Measurements from ENCODE around the gene SMTNL2. TPM values are rescaled to one million over a fixed set of nuclear protein-coding genes. Genes with fewer than 3 reads are reported as not detected.

The SMTNL2 gene
- total RNA-seq, 4 donors from 2014 or later = 0.44 to 0.81 (median 0.67) TPM

DNA sequence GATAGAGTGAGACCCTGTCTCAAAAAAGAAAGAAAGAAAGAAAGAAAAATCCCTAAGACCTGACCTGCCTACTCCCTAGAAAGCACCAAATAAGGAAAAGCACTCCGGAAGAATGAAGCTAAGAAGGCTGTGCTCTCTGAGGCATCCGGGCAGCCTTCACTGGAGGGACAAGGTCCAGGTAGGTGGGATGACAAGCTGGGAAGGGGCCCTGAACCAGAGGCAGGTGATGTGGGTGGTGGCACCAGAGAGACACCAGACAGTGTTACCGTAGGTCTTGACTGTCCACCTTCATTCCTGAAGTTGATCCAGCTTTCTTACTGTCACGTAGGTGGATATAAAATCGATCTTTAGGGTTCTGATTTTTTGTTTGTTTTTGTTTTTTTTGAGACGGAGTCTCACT, 26.3 kb downstream of the SMTNL2 start:
- peaks cover 4 to 5% of the 10 kb centered on the region in 2 donors for H3K4me1 ChIP-seq
- no peak for DNase-seq
- no peaks in the 10 kb centered on the region for H3K27me3 ChIP-seq
- H3K27ac ChIP-seq = no peak overlapping the region
- H3K9me3 ChIP-seq = no peaks in the 10 kb centered on the region
- no peak overlapping the region for H3K4me3 ChIP-seq (replicated peaks in 1 of 3)
- WGBS, 2 donors = 84 to 87% methylated on average over 6 of the region's 6 CpGs
- H3K36me3 ChIP-seq = no peaks in the 10 kb centered on the region
- TF ChIP-seq, protein P1, sequence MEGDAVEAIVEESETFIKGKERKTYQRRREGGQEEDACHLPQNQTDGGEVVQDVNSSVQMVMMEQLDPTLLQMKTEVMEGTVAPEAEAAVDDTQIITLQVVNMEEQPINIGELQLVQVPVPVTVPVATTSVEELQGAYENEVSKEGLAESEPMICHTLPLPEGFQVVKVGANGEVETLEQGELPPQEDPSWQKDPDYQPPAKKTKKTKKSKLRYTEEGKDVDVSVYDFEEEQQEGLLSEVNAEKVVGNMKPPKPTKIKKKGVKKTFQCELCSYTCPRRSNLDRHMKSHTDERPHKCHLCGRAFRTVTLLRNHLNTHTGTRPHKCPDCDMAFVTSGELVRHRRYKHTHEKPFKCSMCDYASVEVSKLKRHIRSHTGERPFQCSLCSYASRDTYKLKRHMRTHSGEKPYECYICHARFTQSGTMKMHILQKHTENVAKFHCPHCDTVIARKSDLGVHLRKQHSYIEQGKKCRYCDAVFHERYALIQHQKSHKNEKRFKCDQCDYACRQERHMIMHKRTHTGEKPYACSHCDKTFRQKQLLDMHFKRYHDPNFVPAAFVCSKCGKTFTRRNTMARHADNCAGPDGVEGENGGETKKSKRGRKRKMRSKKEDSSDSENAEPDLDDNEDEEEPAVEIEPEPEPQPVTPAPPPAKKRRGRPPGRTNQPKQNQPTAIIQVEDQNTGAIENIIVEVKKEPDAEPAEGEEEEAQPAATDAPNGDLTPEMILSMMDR (IDR thresholded peaks at IDR 0.05) = no peak
- no peak for TF ChIP-seq POLR2A (IDR thresholded peaks at IDR 0.05)
- intact Hi-C loops (cut with DNase I) = no loop called here

DNA sequence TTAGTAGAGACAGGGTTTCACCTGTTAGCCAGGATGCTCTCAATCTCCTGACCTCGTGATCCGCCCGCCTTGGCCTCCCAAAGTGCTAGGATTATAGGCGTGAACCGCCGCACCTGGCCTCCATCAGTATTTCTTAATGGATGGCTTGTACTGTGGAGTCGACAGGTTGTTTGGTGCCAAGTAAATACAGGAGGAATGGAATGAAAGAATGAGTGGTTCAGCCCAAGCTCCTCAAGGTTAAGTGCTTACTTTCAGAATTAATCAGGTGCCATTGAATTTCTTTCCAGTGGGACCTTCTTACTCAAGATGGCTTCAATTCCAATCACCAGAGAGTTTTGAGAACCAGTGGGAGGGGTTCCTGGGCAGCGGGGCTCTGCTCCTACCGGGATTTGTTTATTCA, 32.1 kb downstream of the SMTNL2 start:
- TF ChIP-seq, protein P1 (IDR thresholded peaks at IDR 0.05) = no peak
- no peak for TF ChIP-seq POLR2A (IDR thresholded peaks at IDR 0.05)
- Histone ChIP-seq H3K4me1 (no peaks in the 10 kb centered on the region), H3K36me3 (no peaks in the 10 kb centered on the region), H3K4me3 (replicated peaks in 1 of 3) (no peak overlapping the region), H3K9me3 (no peaks in the 10 kb centered on the region), H3K27ac (no peak overlapping the region), H3K27me3 (no peaks in the 10 kb centered on the region)
- 71 to 76% methylated on average over 9 of the region's 9 CpGs for WGBS, 2 donors
- intact Hi-C loops (cut with DNase I) = no loop called here
- no peak for DNase-seq

DNA sequence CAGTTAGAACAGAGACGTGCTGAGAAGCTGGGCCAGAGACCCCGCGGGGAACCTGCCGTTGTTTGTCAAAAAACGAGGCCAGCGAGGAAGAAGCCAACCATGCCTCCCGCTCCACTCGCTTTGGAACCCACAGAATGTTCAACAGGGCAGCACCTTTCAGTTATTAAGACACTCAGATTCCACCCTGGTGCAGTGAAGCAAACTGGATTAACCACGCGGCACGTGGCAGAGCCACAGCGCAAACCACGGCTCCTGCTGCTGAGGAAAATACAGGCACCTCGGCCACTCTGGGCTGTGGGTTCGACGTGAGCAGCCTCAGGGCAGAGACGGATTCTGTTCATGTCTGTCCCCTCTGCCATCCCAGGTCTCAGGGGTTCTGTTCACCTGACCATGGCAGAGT, 32.8 kb downstream of the SMTNL2 start:
- Histone ChIP-seq H3K4me3 (replicated peaks in 1 of 3) (no peak overlapping the region), H3K27ac (no peak overlapping the region), H3K27me3 (no peaks in the 10 kb centered on the region), H3K36me3 (no peaks in the 10 kb centered on the region), H3K9me3 (no peaks in the 10 kb centered on the region), H3K4me1 (no peaks in the 10 kb centered on the region)
- no peak for DNase-seq
- intact Hi-C loops (cut with DNase I) = no loop called here
- 79 to 89% methylated on average over 17 of the region's 17 CpGs for WGBS, 2 donors
- TF ChIP-seq, protein P1 (IDR thresholded peaks at IDR 0.05) = no peak
- TF ChIP-seq POLR2A (IDR thresholded peaks at IDR 0.05) = no peak

DNA sequence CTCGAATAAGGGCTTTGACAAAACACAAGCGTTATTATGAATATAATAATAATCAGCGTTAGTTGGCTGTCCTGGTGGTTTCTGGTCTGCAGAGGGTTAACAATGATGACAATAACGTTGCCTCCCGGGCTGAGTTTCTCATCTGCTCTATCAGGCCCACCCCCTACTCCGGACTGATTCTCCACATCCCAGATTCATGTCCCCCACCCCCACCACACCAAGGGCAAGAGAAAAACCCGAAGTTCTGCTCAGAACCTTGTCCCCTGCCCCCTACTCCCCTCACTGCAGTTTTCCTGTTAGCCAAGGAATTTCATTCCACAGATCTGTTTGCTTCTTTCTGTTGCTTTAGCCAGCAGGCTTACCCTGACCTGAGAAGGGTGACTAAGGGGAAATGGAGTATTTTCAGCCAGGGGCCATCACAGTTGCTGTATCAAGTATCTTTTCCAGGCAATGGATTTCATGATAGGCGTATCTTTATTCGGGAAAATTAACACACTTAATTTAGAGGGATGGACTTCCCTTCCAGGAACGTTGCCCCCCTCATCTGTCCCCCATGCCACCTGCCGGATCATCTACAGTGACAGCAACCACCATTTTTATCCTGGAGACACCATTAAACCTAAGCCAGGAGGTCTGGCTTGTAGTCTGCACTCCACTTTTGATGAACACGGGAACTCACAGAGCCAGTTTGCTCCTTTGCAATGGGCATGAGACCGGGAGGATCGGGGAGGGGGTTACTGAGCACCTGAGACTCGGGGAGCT, 33.4 kb downstream of the SMTNL2 start:
- DNase-seq = no peak
- no peak overlapping the region for H3K27ac ChIP-seq
- no peaks in the 10 kb centered on the region for H3K9me3 ChIP-seq
- H3K27me3 ChIP-seq = no peaks in the 10 kb centered on the region
- intact Hi-C loops (cut with DNase I) = no loop called here
- no peak for TF ChIP-seq POLR2A (IDR thresholded peaks at IDR 0.05)
- TF ChIP-seq, protein P1 (IDR thresholded peaks at IDR 0.05) = no peak
- 45 to 47% methylated on average over 15 of the region's 15 CpGs for WGBS, 2 donors
- H3K4me3 ChIP-seq (replicated peaks in 1 of 3) = no peak overlapping the region
- no peaks in the 10 kb centered on the region for H3K4me1 ChIP-seq
- no peaks in the 10 kb centered on the region for H3K36me3 ChIP-seq

DNA sequence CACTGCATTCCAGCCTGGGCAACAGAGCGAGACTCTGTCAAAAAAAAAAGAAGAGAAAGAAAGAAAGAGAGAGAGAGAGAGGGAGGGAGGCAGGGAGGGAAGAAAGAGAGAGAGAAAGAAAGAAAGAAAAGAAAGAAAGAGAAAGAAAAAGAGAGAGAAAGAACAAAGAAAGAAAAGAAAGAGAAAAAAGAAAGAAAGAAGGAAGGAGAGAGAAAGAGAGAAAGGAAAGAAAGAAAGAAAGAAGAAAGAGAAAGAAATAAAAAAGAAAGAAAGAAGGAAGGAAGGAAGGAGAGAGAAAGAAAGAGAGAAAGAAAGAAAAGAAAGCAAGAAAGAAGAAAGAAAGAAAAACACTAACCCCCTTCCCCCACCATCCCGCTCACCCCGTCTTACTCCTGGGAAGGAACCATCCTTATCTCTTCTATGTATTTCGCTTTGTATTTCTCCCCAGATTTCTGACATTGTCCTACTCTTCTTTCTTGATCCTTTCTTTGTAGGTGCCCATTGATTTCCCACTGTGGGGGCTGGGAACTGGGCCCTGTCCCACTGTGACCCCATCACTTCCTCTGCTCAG, 36.3 kb downstream of the SMTNL2 start:
- 96% methylated on average over 4 of the region's 4 CpGs for WGBS, 2 donors
- DNase-seq = no peak
- H3K27ac ChIP-seq = no peak overlapping the region
- TF ChIP-seq POLR2A (IDR thresholded peaks at IDR 0.05) = no peak
- TF ChIP-seq, protein P1 (IDR thresholded peaks at IDR 0.05) = no peak
- intact Hi-C loops (cut with DNase I) = no loop called here
- no peaks in the 10 kb centered on the region for H3K27me3 ChIP-seq
- H3K4me3 ChIP-seq (replicated peaks in 1 of 3) = no peak overlapping the region
- H3K36me3 ChIP-seq = no peaks in the 10 kb centered on the region
- no peaks in the 10 kb centered on the region for H3K9me3 ChIP-seq
- H3K4me1 ChIP-seq = no peaks in the 10 kb centered on the region
